OCI-LY1 (cell line): ENCODE results near the gene CHD9NB.
A peak's percentile ranks its signal among the peaks of the same experiment; 100 is the strongest.

Experiments
- H2AFZ ChIP-seq: fragments of 200-600 bp; sonication (generic), shearing (Covaris generic); 2 replicates; pipeline ENCODE4 v1.6.0; 2014; ENCODE audit warnings: antibody characterized with exemption, mild to moderate bottlenecking, low read length
- H3F3A ChIP-seq: fragments of 200-600 bp; sonication (generic), shearing (Covaris generic); 2 replicates; pipeline ENCODE4 v1.6.0; 2014; ENCODE audit warnings: mild to moderate bottlenecking, antibody characterized with exemption, low read length, moderate library complexity; ENCODE audit not compliant: insufficient read depth
- H3K27ac ChIP-seq: fragments of 200-600 bp; sonication (generic); 2 replicates; pipeline ENCODE4 v1.5.1; 2014; ENCODE audit warnings: low read length, mixed run types, mild to moderate bottlenecking, low read depth; ENCODE audit not compliant: poor library complexity, severe bottlenecking
- H3K27me3 ChIP-seq: fragments of 200-600 bp; sonication (generic); 2 replicates; pipeline ENCODE4 v1.6.0; 2014; ENCODE audit warnings: antibody characterized with exemption, mild to moderate bottlenecking, low read length, moderate library complexity; ENCODE audit not compliant: insufficient read depth
- H3K36me3 ChIP-seq: fragments of 200-600 bp; sonication (generic); 2 replicates; pipeline ENCODE4 v1.6.1; 2014; ENCODE audit warnings: mild to moderate bottlenecking, antibody characterized with exemption, low read length, moderate library complexity, mixed read lengths; ENCODE audit not compliant: insufficient read depth
- H3K4me1 ChIP-seq: fragments of 200-600 bp; sonication (generic); 2 replicates; pipeline ENCODE4 v1.5.1; 2014; ENCODE audit warnings: mild to moderate bottlenecking, low read length, moderate library complexity; ENCODE audit not compliant: insufficient read depth, severe bottlenecking
- H3K4me2 ChIP-seq: fragments of 200-600 bp; sonication (generic), shearing (Covaris generic); 2 replicates; pipeline ENCODE4 v1.6.1; 2014; ENCODE audit warnings: low read length
- H3K4me3 ChIP-seq: fragments of 200-600 bp; sonication (generic); 2 replicates; pipeline ENCODE4 v1.5.1; 2014; ENCODE audit warnings: low read length, low read depth, mild to moderate bottlenecking, mixed read lengths; ENCODE audit not compliant: poor library complexity, severe bottlenecking
- H3K79me2 ChIP-seq: fragments of 200-600 bp; shearing (Covaris generic); 2 replicates; pipeline ENCODE4 v1.6.1; 2016; ENCODE audit warnings: mixed run types, low read length, mixed read lengths; ENCODE audit not compliant: insufficient read depth
- H3K9ac ChIP-seq: fragments of 200-600 bp; sonication (generic), shearing (Covaris generic); 2 replicates; pipeline ENCODE4 v1.6.1; 2014; ENCODE audit warnings: mild to moderate bottlenecking, low read length, mixed read lengths
- H3K9me2 ChIP-seq: fragments of 200-600 bp; sonication (generic), shearing (Covaris generic); 2 replicates; pipeline ENCODE4 v1.6.1; 2014; ENCODE audit warnings: low read depth, mild to moderate bottlenecking, low read length, mixed read lengths
- H3K9me3 ChIP-seq: fragments of 200-600 bp; shearing (Covaris generic); 2 replicates; pipeline ENCODE4 v1.6.1; 2014; ENCODE audit warnings: low read length, mixed read lengths
- H4K20me1 ChIP-seq: fragments of 200-600 bp; sonication (generic), shearing (Covaris generic); 2 replicates; pipeline ENCODE4 v1.6.0; 2016; ENCODE audit warnings: mild to moderate bottlenecking, low read length; ENCODE audit not compliant: insufficient read depth
- CTCF ChIP-seq: fragments of 200-600 bp; sonication (generic), shearing (Covaris generic); IDR thresholded peaks from 2 replicates; pipeline ENCODE4 v1.5.1; 2017; ENCODE audit warnings: mild to moderate bottlenecking, antibody characterized with exemption, low read length, moderate library complexity, mixed read lengths
- EZH2 ChIP-seq: fragments of 200-600 bp; sonication (generic), shearing (Covaris generic); IDR thresholded peaks from 2 replicates; pipeline ENCODE4 v1.8.0; 2017; ENCODE audit warnings: borderline replicate concordance, mixed run types, mild to moderate bottlenecking, antibody characterized with exemption, low read length, moderate library complexity, mixed read lengths

Gene CHD9NB

DNA sequence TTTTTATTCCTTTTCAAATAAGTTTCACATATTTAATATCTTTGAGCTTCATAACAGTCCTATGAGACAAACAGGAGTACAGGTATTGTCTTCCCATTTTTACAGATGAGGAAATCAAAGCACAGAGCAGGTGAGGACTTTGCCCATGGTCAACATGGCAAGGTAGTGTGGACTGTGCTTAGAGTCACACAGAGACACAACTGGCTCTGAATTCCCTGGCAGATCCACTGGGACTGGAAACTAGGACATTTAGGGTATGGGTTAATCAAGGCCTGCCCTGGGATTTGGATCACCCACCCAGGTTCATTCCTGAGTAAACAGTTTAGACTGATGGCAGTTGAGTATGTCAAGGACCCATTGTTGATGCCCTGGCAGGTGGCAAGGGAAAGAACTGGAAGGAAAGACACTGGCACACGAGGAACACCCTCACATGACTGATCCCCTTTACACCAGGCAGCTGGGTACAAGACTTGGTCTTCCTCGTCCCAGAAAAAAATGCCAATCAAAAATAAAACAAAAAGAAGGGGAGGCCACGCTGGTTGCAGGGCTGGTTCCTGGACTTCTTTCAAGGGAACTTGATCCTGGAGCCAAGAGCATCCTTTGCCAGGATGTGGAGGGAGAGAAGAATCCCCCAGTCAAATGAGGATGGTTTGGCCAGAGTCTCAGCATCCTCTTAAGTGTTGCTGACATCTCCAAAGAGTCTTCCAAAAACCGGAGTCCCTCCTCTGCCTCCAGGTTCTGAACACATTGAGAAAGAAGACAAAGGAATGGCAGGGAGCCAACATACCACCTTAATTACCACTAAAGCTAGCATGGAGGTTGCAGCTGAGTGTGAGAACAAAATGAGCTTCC, 37.0 kb upstream of the CHD9NB start:
- TF ChIP-seq EZH2 (no peak), CTCF (no peak)
- H3F3A ChIP-seq = no peaks in the 10 kb centered on the region
- peaks cover 48% of the 10 kb centered on the region for H3K4me1 ChIP-seq
- no peaks in the 10 kb centered on the region; the same call in 1 of the 2 replicates for H3K36me3 ChIP-seq
- peak overlapping the region; percentile 61 for H3K27ac ChIP-seq
- H3K9me2 ChIP-seq = no peaks in the 10 kb centered on the region
- H3K4me3 ChIP-seq = no peak overlapping the region
- no peak overlapping the region for H3K9ac ChIP-seq
- H4K20me1 ChIP-seq = no peaks in the 10 kb centered on the region
- H3K4me2 ChIP-seq = no peak overlapping the region; the same call in 1 of the 2 replicates
- no peaks in the 10 kb centered on the region for H3K79me2 ChIP-seq
- H3K9me3 ChIP-seq = no peaks in the 10 kb centered on the region
- H3K27me3 ChIP-seq = no peaks in the 10 kb centered on the region
- no peak overlapping the region for H2AFZ ChIP-seq

GRCh38 chr16:53087101-53087500, 34.4 kb upstream of the CHD9NB start:
- no peaks in the 10 kb centered on the region for H3K9me3 ChIP-seq
- H3K27me3 ChIP-seq = no peaks in the 10 kb centered on the region
- no peaks in the 10 kb centered on the region for H3F3A ChIP-seq
- H3K9me2 ChIP-seq = no peaks in the 10 kb centered on the region
- no peak for TF ChIP-seq CTCF
- no peak for TF ChIP-seq EZH2
- H3K27ac ChIP-seq = no peak overlapping the region
- no peaks in the 10 kb centered on the region; the same call in 1 of the 2 replicates for H3K36me3 ChIP-seq
- H2AFZ ChIP-seq = no peak overlapping the region
- no peaks in the 10 kb centered on the region for H4K20me1 ChIP-seq
- no peak overlapping the region for H3K9ac ChIP-seq
- no peaks in the 10 kb centered on the region for H3K79me2 ChIP-seq
- H3K4me1 ChIP-seq = peaks cover 37% of the 10 kb centered on the region
- no peak overlapping the region for H3K4me3 ChIP-seq
- H3K4me2 ChIP-seq = no peak overlapping the region

GRCh38 chr16:53085931-53086421, 33.3 kb upstream of the CHD9NB start:
- H3K9me3 ChIP-seq = no peaks in the 10 kb centered on the region
- H3K4me2 ChIP-seq = no peak overlapping the region
- H4K20me1 ChIP-seq = no peaks in the 10 kb centered on the region
- H2AFZ ChIP-seq = no peak overlapping the region
- H3K9ac ChIP-seq = no peak overlapping the region
- H3K27ac ChIP-seq = peak overlapping the region; percentile 38
- H3F3A ChIP-seq = no peaks in the 10 kb centered on the region
- peaks cover 29% of the 10 kb centered on the region for H3K4me1 ChIP-seq
- H3K4me3 ChIP-seq = no peak overlapping the region
- H3K9me2 ChIP-seq = no peaks in the 10 kb centered on the region
- no peaks in the 10 kb centered on the region; the same call in 1 of the 2 replicates for H3K36me3 ChIP-seq
- peaks cover 3% of the 10 kb centered on the region for H3K79me2 ChIP-seq
- TF ChIP-seq EZH2 (no peak), CTCF (no peak)
- no peaks in the 10 kb centered on the region for H3K27me3 ChIP-seq
